Fibroblast of the aortic adventitia (primary cell): ENCODE results near the gene PARP14. TPM values are rescaled to one million over a fixed set of nuclear protein-coding genes. Genes with fewer than 3 reads are reported as not detected.
"Not testable (repeated sequence)": the region's sequence is repeated elsewhere in the genome, so short reads cannot be mapped to it uniquely, and the experiment has no call there.

Experiments used
- DNase-seq: peaks from one replicate; pipeline ENCODE4 v3.0.0-alpha.2; 2010; ENCODE audit warnings: low read depth
- H3K4me3 ChIP-seq: 2 replicates; pipeline ENCODE4 v1.5.1; 2011; ENCODE audit warnings: low read depth, mild to moderate bottlenecking, control low read depth, low read length, moderate library complexity
- total RNA-seq: library from RNA; depleted of rRNA; stranded (reverse); fragments of >200 nt; gene quantifications from 2 replicates; pipeline ENCODE4 v1.2.3, GENCODE V29; 2012; ENCODE audit warnings: low replicate concordance
- TF ChIP-seq, protein P1 (sequence below): IDR thresholded peaks from 2 replicates; pipeline ENCODE4 v1.5.1; 2011; ENCODE audit warnings: mild to moderate bottlenecking, low read length, control low read depth, inconsistent platforms; ENCODE audit not compliant: insufficient read depth

PARP14 gene
- total RNA-seq, 1 donor = 41.6 TPM

GRCh38 chr3:122725106-122725505, 44.5 kb downstream of the PARP14 start:
- no peak for DNase-seq
- TF ChIP-seq, protein P1, sequence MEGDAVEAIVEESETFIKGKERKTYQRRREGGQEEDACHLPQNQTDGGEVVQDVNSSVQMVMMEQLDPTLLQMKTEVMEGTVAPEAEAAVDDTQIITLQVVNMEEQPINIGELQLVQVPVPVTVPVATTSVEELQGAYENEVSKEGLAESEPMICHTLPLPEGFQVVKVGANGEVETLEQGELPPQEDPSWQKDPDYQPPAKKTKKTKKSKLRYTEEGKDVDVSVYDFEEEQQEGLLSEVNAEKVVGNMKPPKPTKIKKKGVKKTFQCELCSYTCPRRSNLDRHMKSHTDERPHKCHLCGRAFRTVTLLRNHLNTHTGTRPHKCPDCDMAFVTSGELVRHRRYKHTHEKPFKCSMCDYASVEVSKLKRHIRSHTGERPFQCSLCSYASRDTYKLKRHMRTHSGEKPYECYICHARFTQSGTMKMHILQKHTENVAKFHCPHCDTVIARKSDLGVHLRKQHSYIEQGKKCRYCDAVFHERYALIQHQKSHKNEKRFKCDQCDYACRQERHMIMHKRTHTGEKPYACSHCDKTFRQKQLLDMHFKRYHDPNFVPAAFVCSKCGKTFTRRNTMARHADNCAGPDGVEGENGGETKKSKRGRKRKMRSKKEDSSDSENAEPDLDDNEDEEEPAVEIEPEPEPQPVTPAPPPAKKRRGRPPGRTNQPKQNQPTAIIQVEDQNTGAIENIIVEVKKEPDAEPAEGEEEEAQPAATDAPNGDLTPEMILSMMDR = no peak
- H3K4me3 ChIP-seq = no peak overlapping the region

GRCh38 chr3:122727294-122727693, 46.7 kb downstream of the PARP14 start:
- no peak overlapping the region for H3K4me3 ChIP-seq
- no peak for DNase-seq
- TF ChIP-seq, protein P1 = no peak

GRCh38 chr3:122727766-122728165, 47.1 kb downstream of the PARP14 start:
- no peak for DNase-seq
- no peak overlapping the region for H3K4me3 ChIP-seq
- TF ChIP-seq, protein P1 = no peak

- TF ChIP-seq, protein P1 = no peak
- H3K4me3 ChIP-seq = no peak overlapping the region
- no peak for DNase-seq
These were observed 47.5 kb downstream of the PARP14 start for GRCh38 chr3:122728186-122728585.

- H3K4me3 ChIP-seq = no peak overlapping the region
- no peak for DNase-seq
- TF ChIP-seq, protein P1 = no peak
These were observed 48.3 kb downstream of the PARP14 start for GRCh38 chr3:122728756-122729514.

GRCh38 chr3:122730240-122730639, 49.6 kb downstream of the PARP14 start:
- TF ChIP-seq, protein P1 = no peak
- no peak for DNase-seq
- H3K4me3 ChIP-seq = no peak overlapping the region

DNA sequence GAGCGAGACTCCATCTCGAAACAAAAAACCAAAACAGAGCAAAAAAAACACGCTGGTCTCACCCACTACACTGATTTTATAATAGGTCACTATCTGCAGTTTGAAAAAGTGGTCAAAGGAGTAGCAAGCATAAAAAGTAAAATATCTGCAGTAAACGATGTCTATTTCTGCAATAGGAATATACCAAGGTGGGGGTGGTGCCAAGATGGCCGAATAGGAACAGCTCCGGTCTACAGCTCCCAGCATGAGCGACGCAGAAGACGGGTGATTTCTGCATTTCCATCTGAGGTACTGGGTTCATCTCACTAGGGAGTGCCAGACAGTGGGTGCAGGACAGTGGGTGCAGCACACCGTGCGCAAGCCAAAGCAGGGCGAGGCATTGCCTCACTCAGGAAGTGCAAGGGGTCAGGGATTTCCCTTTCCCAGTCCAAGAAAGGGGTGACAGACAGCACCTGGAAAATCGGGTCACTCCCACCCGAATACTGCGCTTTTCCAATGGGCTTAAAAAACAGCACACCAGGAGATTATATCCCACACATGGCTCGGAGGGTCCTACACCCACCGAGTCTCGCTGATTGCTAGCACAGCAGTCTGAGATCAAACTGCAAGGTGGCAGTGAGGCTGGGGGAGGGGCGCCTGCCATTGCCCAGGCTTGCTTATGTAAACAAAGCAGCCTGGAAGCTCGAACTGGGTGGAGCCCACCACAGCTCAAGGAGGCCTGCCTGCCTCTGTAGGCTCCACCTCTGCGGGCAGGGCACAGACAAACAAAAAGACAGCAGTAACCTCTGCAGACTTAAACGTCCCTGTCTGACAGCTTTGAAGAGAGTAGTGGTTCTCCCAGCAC, 52.3 kb downstream of the PARP14 start:
- DNase-seq = not testable (repeated sequence)

More for the DNA sequence above, 52.3 kb downstream of the PARP14 start:
- H3K4me3 ChIP-seq = not testable (repeated sequence)
